Myocyte (in vitro differentiated cells): ENCODE results near the gene RNF31. TPM values are rescaled to one million over a fixed set of nuclear protein-coding genes. Genes with fewer than 3 reads are reported as not detected.
"Not testable (repeated sequence)": the region's sequence is repeated elsewhere in the genome, so short reads cannot be mapped to it uniquely, and the experiment has no call there.

Experiments used
- DNase-seq: peaks from one replicate; pipeline ENCODE4 v3.0.0-alpha.2; 2012; ENCODE audit warnings: low read depth
- microRNA-seq: library from miRNA; unstranded; fragments of <30 nt; microRNA quantifications from one replicate; pipeline ENCODE4, GENCODE V29; 2016
- total RNA-seq: library from RNA; depleted of rRNA; stranded (reverse); fragments of >200 nt; gene quantifications from 2 replicates; pipeline ENCODE4 v1.2.3, GENCODE V29; 2014

RNF31 gene
- total RNA-seq, 1 donor from 2014 or later = 57.6 TPM

DNA sequence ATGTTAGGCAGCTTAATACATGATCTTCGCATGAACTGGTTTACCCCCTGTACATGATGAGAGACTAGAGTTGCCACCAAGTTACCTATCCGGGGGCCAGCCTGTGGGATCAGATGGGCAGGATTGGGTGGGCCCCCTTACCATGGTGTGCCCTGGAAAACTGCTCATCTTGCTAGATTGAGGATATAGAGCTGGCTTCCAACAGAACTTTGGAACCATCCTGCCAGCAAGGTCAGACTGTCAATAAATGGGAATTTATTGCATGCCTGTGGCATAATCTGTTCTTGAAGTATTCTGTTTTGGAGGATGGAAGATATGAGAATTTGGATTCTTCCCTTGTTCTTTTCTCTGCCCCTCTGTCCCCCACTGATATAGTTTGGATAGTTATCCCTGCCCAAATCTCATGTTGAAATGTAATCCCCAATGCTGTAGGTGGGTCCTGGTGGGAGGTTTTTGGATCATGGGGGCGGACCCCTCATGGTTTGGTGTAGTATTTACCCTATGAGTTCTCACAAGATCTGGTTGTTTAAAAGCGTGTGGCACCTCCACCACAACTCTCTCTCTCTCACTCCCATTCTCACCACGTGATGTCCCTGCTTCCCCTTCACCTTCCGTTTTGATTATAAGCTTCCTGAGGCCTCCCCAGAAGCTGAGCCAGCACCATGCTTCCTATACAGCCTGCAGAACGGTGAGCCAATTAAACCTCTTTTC, 51.7 kb downstream of the RNF31 start:
- DNase-seq = no peak

DNA sequence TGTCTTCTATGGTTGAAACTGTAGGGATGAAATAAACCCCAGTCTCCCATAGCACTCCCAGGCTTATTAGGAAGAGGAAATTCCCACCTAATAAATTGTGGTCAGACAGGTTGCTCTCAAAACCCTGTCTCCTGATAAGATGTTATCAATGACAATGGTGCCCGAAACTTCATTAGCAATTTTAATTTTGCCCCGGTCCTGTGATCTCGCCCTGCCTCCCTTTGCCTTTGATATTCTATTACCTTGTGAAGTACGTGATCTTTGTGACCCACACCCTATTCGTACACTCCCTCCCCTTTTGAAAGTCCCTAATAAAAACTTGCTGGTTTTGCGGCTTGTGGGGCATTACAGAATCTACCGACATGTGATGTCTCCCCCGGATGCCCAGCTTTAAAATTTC, 55.2 kb downstream of the RNF31 start:
- not testable (repeated sequence) for DNase-seq

DNA sequence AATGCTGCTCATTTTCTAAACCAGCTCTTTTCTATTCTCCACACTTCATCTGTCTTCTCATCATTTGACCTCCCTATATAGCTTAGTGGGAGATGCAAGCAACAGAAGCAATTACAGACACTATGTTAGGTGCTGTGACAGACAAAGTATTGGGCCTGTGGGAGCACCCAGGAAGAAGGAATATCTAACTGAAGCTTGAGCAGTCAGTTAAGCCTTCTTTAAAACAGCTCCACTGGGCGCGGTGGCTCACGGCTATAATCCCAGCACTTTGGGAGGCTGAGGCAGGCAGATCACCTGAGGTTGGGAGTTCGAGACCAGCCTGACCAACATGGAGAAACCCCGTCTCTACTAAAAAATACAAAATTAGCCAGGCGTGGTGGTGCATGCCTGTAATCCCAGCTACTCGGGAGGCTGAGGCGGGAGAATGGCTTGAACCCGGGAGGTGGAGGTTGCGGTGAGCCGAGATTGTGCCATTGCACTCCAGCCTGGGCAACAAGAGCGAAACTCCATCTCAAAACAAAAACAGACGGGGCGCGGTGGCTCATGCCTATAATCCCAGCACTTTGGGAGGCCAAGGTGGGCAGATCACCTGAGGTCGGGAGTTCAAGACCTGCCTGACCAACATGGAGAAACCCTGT, 56.1 kb downstream of the RNF31 start:
- not testable (repeated sequence) for DNase-seq

DNA sequence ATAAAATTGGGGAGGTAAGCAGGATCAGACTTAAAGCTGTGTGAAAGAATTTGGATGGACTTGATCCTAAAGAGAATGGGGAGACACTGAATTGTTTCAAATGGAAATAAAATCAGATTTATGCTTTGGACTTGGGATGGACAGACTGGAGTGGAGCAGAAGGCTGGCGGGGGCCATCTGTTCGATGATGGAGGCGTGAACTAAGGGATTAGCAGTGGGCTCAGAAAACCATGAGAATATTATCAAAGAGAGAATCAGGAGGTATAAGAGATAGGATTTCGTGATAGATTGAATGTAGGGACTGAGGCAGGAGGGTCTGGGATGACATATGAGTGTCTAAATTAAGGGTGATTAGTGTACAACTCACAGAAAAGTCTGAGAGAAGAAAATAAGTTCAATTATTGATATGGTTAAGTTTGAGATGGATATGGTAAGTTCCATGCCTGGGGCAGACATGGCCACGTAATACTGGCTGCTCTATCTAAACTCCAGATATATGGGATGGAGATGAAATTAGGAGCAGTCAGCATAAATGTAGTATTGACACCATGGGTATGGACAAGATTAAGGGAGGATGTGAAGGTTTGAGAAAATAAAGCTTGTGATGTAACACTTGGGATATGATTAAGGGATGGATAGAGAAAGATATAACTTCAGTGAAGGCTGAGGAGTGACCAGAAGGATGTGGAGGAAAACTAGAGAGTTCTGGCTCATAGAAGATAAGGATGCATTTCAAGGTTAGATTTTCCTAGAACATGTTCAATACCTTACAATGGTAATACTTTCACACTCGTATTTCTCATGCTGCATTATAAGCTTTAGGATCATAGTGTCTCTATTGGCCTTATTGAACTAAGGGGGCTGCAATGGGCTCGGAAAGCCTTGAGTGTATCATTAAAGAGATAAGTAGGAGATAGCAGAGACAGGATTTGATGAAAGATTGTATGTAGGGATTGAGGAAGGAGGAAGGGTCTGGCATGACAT, 57.2 kb downstream of the RNF31 start:
- DNase-seq = no peak

DNA sequence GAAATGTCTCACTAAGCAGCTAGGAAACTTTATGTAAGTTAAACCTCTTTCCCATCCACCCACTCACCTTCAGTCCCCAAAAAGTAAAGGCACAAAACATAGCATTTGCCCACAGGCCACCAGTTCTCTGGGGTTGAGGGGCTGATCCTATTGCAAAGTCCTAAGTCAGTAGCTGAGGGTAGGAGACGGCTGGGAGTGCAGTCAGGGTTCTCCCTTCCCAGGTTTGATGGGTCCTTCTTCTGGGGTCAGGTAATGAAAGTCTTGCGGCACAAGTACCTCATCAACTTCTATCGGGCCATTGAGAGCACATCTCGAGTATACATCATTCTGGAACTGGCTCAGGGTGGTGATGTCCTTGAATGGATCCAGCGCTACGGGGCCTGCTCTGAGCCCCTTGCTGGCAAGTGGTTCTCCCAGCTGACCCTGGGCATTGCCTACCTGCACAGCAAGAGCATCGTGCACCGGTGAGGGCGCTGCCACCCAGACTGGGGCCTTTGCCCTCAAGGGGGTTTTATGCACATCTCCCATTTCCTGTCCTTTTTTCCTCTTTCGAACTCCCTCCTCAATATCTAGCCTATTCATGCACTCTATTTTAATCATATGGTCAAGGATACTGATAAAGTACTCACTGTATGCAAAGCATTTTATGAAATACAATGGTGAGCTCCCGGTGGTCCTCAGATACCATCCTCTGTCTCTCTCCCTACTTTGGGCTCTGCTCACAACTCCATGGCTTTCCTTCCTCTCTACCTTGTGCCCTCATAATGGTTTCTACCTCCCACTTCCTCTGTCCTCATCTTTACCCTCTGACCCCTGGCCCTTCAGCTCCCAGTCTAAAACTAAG, 59.2 kb downstream of the RNF31 start:
- no peak for DNase-seq

DNA sequence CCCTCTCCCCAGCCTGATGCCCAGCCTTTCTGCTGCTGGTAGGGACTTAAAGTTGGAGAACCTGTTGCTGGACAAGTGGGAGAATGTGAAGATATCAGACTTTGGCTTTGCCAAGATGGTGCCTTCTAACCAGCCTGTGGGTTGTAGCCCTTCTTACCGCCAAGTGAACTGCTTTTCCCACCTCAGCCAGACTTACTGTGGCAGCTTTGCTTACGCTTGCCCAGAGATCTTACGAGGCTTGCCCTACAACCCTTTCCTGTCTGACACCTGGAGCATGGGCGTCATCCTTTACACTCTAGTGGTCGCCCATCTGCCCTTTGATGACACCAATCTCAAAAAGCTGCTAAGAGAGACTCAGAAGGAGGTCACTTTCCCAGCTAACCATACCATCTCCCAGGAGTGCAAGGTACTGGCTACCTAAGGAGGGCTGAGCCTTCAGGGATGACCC, 59.8 kb downstream of the RNF31 start:
- no peak for DNase-seq

DNA sequence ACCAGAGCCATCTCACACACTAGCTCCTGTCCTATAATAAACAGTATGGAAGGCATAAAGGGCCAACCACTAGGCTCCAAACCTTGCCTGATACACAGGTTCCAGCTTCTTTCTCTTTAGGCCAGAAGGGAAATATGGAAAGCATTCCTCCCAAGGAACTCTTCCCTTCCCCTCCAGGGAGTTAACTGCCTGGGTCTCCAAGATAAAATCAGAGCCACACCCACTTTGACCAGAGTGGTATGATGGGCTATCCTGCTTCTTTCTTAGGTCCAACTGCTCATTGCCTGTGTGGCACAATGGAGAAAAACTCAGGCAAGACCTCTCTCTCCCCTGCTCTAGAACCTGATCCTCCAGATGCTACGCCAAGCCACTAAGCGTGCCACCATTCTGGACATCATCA, 60.3 kb downstream of the RNF31 start:
- DNase-seq = no peak

Small RNA genes within 50 kb of the gene (microRNA-seq; reads per million reads assigned to microRNA genes)
- gene MIR7703 = not detected

Other genes starting within 250 kb of the RNF31 start
- 26.2 and 28.9 TPM in 2 replicates for gene DHRS4, start 193.7 kb upstream of the RNF31 start, total RNA-seq
- 5.7 and 5.8 TPM in 2 replicates for gene DHRS4L2, start 158.6 kb upstream of the RNF31 start, total RNA-seq
- 0.19 TPM in 1 of 2 replicates, not detected in the other for gene CARMIL3, start 95.5 kb upstream of the RNF31 start, total RNA-seq
- gene CPNE6, start 75.9 kb upstream of the RNF31 start, total RNA-seq = not detected in 2 replicates
- 8.2 and 8.7 TPM in 2 replicates for gene PCK2, start 53.2 kb upstream of the RNF31 start, total RNA-seq
- gene DCAF11, start 32.7 kb upstream of the RNF31 start, total RNA-seq = 94.6 and 112 TPM in 2 replicates
- gene NRL, start 32.5 kb upstream of the RNF31 start, total RNA-seq = 4.3 and 4.5 TPM in 2 replicates
- 144 and 180 TPM in 2 replicates for gene FITM1, start 16.8 kb upstream of the RNF31 start, total RNA-seq
- 423 and 428 TPM in 2 replicates for gene PSME1, start 11.3 kb upstream of the RNF31 start, total RNA-seq
- gene EMC9, start 5.9 kb upstream of the RNF31 start, total RNA-seq = 18.8 and 25.4 TPM in 2 replicates
- 107 and 129 TPM in 2 replicates for gene PSME2, start 888 bp upstream of the RNF31 start, total RNA-seq
- 48.6 and 94.1 TPM in 2 replicates for gene IRF9, start 13.8 kb downstream of the RNF31 start, total RNA-seq
- 1.1 and 1.6 TPM in 2 replicates for gene REC8, start 24.6 kb downstream of the RNF31 start, total RNA-seq
- 85.4 and 99.4 TPM in 2 replicates for gene IPO4, start 41.3 kb downstream of the RNF31 start, total RNA-seq
- 59.5 and 76.3 TPM in 2 replicates for gene TM9SF1, start 47.9 kb downstream of the RNF31 start, total RNA-seq
- gene TSSK4, start 58.2 kb downstream of the RNF31 start, total RNA-seq = not detected in 2 replicates
- gene CHMP4A, start 66.0 kb downstream of the RNF31 start, total RNA-seq = 42.1 and 49.6 TPM in 2 replicates
- 16.6 and 16.7 TPM in 2 replicates for gene MDP1, start 68.6 kb downstream of the RNF31 start, total RNA-seq
- gene NEDD8, start 84.9 kb downstream of the RNF31 start, total RNA-seq = 196 and 233 TPM in 2 replicates
- 60.8 and 90.3 TPM in 2 replicates for gene GMPR2, start 85.4 kb downstream of the RNF31 start, total RNA-seq
- 39.2 and 48.7 TPM in 2 replicates for gene TINF2, start 95.1 kb downstream of the RNF31 start, total RNA-seq
- 0.08 and 0.99 TPM in 2 replicates for gene TGM1, start 115.7 kb downstream of the RNF31 start, total RNA-seq
- gene RABGGTA, start 124.1 kb downstream of the RNF31 start, total RNA-seq = 26.3 TPM in 2 replicates
- gene DHRS1, start 152.3 kb downstream of the RNF31 start, total RNA-seq = 17.5 and 25.1 TPM in 2 replicates
- 27.9 and 28.9 TPM in 2 replicates for gene NOP9, start 152.4 kb downstream of the RNF31 start, total RNA-seq
- gene CIDEB, start 160.5 kb downstream of the RNF31 start, total RNA-seq = not detected in 2 replicates
- gene LTB4R2, start 162.6 kb downstream of the RNF31 start, total RNA-seq = 2.7 and 3.2 TPM in 2 replicates
- 0.67 and 0.68 TPM in 2 replicates for gene LTB4R, start 164.0 kb downstream of the RNF31 start, total RNA-seq
- gene ADCY4, start 187.6 kb downstream of the RNF31 start, total RNA-seq = not detected in 2 replicates
- not detected in 2 replicates for gene RIPK3, start 192.5 kb downstream of the RNF31 start, total RNA-seq
- 19.4 and 23.2 TPM in 2 replicates for gene NFATC4, start 220.7 kb downstream of the RNF31 start, total RNA-seq